Mesothelial cell of epicardium (in vitro differentiated cells): ENCODE data around the gene PRPF40A. TPM values are rescaled to one million over a fixed set of nuclear protein-coding genes. Genes with fewer than 3 reads are reported as not detected.
"Not testable (repeated sequence)": the region's sequence is repeated elsewhere in the genome, so short reads cannot be mapped to it uniquely, and the experiment has no call there.

Experiments
- DNase-seq, 2 experiments: peaks; one replicate each; pipeline ENCODE4 v3.0.0; 2021; ENCODE audit warnings: low spot score in 2 of 2; ENCODE audit not compliant: unreplicated experiment in 2 of 2
- H3K27ac Mint-ChIP-seq: 2 replicates; pipeline ENCODE4 v1.8.0; 2021; ENCODE audit warnings: mixed read lengths
- H3K27me3 Mint-ChIP-seq: 2 replicates; pipeline ENCODE4 v1.8.0; 2021; ENCODE audit warnings: low read depth, mixed read lengths
- H3K36me3 Mint-ChIP-seq: 2 replicates; pipeline ENCODE4 v1.8.0; 2021; ENCODE audit warnings: mixed read lengths
- H3K4me1 Mint-ChIP-seq: 2 replicates; pipeline ENCODE4 v1.8.0; 2021; ENCODE audit warnings: mixed read lengths
- H3K4me3 Mint-ChIP-seq: 2 replicates; pipeline ENCODE4 v1.8.0; 2021; ENCODE audit warnings: mild to moderate bottlenecking, moderate library complexity, mixed read lengths
- H3K9me3 Mint-ChIP-seq: 2 replicates; pipeline ENCODE4 v1.8.0; 2021; ENCODE audit warnings: mixed read lengths
- total RNA-seq: library from RNA; stranded (reverse); gene quantifications from 3 replicates; pipeline ENCODE4 v1.2.1, GENCODE V29; 2021
- TF ChIP-seq, protein P1 (sequence below): fragments of 200-600 bp; sonication (generic); IDR thresholded peaks from one replicate; pipeline ENCODE4 v1.5.0; 2021; ENCODE audit warnings: antibody characterized with exemption; ENCODE audit not compliant: unreplicated experiment

Gene PRPF40A
- total RNA-seq, 1 donor from 2014 or later, result 134 TPM

DNA sequence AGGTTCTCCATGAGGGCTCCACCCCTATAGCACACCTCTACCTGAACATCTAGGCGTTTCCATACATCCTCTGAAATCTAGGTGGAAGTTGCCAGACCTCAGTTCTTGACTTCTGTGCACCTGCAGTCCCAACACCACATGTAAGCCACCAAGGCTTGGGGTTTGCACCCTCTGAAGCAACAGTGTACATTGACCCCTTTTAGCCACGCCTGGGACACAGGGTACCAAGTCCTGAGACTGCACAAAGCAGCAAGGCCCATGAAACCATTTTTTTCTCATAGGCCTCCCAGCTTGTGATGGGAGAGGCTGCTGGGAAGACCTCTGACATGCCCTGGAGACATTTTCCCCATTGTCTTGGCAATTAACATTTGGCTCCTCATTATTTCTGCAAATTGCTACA lies 21.2 kb upstream of the PRPF40A start:
- Mint-ChIP-seq H3K27me3 (no peaks in the 10 kb centered on the region), H3K36me3 (peaks cover 34% of the 10 kb centered on the region), H3K4me1 (peaks cover 2% of the 10 kb centered on the region), H3K27ac (no peak overlapping the region), H3K4me3 (no peak overlapping the region), H3K9me3 (peaks cover 13% of the 10 kb centered on the region)
- DNase-seq, result no peak
- TF ChIP-seq, protein P1, sequence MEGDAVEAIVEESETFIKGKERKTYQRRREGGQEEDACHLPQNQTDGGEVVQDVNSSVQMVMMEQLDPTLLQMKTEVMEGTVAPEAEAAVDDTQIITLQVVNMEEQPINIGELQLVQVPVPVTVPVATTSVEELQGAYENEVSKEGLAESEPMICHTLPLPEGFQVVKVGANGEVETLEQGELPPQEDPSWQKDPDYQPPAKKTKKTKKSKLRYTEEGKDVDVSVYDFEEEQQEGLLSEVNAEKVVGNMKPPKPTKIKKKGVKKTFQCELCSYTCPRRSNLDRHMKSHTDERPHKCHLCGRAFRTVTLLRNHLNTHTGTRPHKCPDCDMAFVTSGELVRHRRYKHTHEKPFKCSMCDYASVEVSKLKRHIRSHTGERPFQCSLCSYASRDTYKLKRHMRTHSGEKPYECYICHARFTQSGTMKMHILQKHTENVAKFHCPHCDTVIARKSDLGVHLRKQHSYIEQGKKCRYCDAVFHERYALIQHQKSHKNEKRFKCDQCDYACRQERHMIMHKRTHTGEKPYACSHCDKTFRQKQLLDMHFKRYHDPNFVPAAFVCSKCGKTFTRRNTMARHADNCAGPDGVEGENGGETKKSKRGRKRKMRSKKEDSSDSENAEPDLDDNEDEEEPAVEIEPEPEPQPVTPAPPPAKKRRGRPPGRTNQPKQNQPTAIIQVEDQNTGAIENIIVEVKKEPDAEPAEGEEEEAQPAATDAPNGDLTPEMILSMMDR, result no peak

DNA sequence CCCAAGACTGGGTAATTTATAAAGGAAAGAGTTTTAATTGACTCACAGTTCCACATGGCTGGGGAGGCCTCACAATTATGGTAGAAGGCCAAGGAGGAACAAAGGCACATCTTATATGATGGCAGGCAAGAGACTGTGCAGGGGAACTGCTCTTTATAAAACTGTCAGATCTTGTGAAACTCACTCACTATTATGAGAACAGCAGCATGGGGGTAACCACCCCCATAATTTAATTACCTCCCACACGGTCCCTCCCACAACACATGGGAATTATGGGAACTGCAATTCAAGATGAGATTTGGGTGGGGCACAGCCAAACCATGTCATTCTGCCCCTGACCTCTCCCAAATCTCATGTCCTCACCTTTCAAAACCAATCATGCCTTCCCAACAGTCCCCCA lies 20.2 kb upstream of the PRPF40A start:
- H3K27me3 Mint-ChIP-seq, DNase-seq, H3K4me3 Mint-ChIP-seq, H3K27ac Mint-ChIP-seq, H3K4me1 Mint-ChIP-seq: not testable (repeated sequence)
- Mint-ChIP-seq H3K36me3 (peaks cover 34% of the 10 kb centered on the region), H3K9me3 (peaks cover 13% of the 10 kb centered on the region)

DNA sequence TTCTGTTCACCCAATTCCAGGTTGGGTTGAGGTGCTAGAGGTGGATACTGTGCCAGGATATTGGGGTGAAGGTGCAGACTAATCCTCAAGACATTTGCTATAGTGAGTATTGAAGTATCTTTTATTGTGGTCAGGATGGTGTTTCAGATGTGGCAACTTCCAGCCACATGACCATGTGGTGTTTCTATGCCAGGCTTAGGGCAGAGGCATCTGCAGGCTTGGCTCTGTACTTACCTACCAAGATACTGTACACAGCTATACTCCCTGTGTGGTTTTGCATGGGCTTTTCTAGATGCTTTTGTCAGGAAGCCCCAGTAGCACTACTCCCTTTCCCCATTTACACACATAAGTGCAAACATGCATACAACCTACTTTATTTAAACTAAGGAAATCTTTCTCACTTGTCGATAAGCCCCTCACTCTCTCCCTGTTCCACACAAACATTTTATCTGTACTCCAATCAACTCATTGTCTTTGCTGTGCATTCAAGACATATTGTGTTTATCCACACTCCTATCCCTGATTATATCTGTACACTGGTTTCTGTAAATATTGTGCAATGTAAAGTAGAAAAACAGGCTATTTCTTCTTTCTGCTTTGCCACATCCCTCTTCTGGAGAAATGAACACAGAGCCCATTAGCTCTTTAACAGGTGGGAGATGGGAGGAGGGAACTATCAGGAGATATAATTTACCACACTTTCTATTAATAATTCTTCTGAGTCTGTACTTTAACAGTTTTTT lies 13.5 kb upstream of the PRPF40A start:
- H3K4me1 Mint-ChIP-seq, result peaks cover 5% of the 10 kb centered on the region
- TF ChIP-seq, protein P1, result no peak
- H3K36me3 Mint-ChIP-seq, result peaks cover 2% of the 10 kb centered on the region
- no peak overlapping the region for H3K4me3 Mint-ChIP-seq
- no peaks in the 10 kb centered on the region for H3K9me3 Mint-ChIP-seq
- no peak for DNase-seq
- no peaks in the 10 kb centered on the region for H3K27me3 Mint-ChIP-seq
- peak overlapping the region; percentile 2 for H3K27ac Mint-ChIP-seq

DNA sequence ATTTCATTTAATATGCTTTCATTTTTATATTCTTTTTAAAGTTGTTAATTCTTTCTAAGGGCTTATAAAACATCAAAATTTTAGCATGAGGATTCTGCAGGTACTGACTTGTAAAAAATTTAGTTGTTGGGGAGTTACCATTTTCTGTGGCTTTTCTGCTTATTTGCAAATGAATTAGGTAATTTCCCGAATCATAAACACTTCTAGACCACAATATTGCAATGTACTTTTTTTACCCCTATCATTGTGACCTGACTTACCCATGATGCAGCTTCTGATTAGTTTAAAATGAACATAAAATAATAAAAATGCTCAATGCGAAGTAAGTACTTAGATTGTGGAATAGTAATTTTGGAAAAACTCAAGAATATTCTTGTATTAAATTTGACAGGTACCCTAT lies 12.6 kb upstream of the PRPF40A start:
- Mint-ChIP-seq H3K9me3 (no peaks in the 10 kb centered on the region), H3K27me3 (no peaks in the 10 kb centered on the region), H3K4me1 (peaks cover 4% of the 10 kb centered on the region), H3K36me3 (no peaks in the 10 kb centered on the region), H3K27ac (no peak overlapping the region), H3K4me3 (no peak overlapping the region)
- TF ChIP-seq, protein P1, result no peak
- DNase-seq, result no peak

DNA sequence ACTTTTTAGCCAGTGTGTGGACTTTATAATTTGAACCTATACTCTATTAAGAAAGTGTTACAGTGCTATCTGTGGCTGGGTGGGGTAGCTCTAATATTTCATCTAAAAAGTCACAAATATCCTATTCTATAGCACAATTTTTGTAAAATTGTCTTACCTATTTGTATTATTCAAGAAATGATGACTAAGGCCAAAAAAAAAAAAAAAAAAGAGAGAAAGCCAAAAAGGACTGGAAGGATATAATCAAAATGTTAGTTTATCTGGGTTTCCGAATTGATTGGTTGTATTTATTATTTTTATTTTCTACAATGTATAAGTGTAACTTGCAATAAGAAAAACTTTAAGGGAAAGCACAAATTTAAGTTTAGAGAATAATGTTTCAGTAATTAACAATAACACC lies 6.7 kb upstream of the PRPF40A start:
- Mint-ChIP-seq H3K36me3 (peaks cover 5% of the 10 kb centered on the region), H3K9me3 (no peaks in the 10 kb centered on the region), H3K27ac (no peak overlapping the region), H3K27me3 (no peaks in the 10 kb centered on the region), H3K4me3 (no peak overlapping the region), H3K4me1 (peaks cover 21% of the 10 kb centered on the region)
- no peak for DNase-seq
- TF ChIP-seq, protein P1, result no peak

DNA sequence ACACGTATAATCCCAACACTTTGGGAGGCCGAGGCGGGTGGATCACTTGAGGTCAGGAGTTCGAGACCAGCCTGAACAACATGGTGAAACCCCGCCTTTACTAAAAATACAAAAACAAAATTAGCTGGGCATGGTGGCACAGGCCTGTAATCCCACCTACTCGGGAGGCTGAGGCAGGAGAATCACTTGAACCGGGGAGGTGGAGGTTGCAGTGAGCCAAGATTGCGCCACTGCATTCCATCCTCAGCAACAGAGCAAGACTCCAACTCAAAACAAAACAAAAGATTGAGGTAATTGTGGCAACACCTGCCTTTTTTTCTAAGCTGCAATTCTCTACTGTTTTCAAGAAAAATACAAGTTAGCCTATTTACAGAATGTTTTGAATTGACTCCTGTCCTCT lies 5.4 kb upstream of the PRPF40A start:
- H3K36me3 Mint-ChIP-seq, H3K9me3 Mint-ChIP-seq, DNase-seq, H3K4me3 Mint-ChIP-seq, H3K27me3 Mint-ChIP-seq, H3K27ac Mint-ChIP-seq: not testable (repeated sequence)
- peaks cover 21% of the 10 kb centered on the region for H3K4me1 Mint-ChIP-seq
